GM21723 (cell line): Measurements from ENCODE around the gene PRSS38.

Experiments
- ATAC-seq: cut with Tn5 transposase; IDR thresholded peaks from one replicate; pipeline ENCODE4 v1.9.1; 2021; ENCODE audit warnings: mild to moderate bottlenecking, moderate library complexity; ENCODE audit not compliant: unreplicated experiment

The PRSS38 gene

DNA sequence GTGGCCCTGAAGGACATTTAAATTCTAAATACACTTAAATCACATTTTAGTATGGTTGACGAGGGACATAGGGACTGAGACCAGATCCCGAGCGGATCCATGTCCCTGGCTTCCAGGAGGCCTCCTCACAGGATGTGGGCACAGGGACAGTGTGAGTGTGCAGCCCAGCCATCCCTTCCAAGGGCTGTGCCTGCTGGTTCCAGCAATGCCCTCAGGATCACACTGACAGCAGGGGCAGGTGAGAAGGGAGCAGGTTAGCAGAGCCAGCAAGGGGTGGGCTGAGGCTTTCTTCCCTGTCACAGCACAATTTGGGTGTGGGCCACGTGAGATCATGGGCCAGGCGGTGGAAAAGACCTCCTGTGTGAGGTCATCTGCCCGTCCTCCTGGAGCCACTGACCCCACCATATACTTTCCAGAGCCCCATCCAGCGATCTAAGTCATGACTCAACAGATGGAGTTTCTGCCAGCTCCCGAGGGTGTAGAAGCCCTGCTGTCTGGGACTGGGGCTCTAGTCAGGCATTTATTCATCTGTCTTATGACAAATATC is 37.0 kb upstream of the PRSS38 start:
- no peak for ATAC-seq

DNA sequence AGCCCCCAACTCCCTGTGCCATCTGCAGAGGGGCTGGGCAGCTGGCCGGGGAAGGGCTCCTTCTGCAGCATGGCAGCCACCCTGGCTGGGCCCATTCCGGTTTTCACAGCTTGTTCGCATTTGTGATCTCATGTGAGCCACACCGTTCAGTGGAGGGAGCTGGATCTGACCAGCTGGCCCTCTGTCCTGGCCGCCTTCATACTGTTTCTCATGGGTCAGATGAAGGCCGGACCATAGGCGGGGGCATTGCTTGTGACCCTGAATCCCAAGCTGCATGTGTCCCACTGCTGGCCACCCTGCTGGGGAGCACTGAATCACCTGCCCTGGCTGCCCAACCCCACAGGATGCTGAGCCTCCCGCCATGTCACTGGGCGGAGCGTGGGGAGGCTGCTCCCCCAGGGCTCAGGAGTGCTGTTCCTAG is 36.4 kb upstream of the PRSS38 start:
- ATAC-seq, result no peak

DNA sequence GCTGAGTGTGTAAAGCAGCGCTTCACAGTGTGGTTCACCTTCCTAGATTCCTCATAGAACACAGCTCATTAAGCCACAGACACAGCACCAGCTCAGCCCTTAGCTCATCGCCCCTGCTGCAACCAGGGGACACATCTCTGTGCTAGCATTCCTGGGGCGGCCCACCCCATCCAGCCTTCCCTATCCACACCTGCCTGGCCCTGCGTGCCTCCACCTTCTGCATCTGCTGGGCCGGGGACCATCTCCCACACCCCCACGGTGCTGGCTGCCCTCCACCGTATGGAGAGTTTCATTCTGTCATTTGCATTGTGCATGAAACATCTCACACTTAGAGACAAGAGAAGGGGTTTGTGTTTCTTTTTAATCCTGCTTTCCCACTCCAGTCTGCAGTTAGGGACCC is 35.8 kb upstream of the PRSS38 start:
- ATAC-seq, result no peak

DNA sequence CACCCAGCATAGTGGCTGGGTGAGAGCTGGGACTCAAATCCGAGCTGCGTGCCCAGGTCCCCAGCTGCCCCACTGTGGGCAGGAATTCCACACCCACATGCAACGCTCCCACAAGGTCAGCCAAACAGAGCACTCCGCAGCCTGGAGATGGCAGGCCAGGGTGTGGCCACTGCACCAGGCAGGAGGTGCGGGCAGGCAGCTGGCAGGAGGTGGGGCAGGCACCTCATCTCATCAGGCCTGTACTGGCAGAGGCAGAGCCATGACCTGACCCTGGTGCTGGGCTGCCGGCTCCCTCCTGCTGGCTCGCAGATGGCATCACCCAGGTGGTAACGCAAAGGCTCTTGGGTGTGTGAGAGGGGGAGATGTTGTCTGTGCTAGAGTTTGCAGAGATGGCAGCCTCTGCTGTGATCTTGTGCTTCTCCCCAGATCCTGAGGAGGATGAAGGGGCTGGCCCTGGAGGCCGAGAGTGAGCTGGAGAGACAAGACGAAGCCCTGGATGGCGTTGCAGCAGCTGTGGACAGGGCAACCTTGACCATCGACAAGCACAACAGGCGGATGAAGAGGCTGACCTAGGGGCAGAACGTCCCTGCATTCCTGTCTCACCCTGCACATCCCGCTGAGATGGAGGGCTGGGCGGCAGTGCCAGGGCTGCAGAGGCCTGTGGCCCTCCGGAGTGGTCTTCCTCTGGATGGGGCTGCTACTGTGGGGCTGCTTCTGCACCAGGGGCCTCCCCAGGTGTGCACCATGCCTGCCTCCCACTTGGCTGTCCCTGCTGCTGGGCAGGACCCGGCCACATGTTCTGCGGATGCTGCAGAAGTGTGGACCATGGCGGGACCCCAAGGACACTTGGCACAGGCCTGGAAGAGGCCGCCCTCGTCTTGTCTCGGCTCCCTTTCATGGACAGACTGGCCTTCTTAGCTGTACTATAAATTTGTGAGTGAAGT is 35.1 kb upstream of the PRSS38 start:
- no peak for ATAC-seq

DNA sequence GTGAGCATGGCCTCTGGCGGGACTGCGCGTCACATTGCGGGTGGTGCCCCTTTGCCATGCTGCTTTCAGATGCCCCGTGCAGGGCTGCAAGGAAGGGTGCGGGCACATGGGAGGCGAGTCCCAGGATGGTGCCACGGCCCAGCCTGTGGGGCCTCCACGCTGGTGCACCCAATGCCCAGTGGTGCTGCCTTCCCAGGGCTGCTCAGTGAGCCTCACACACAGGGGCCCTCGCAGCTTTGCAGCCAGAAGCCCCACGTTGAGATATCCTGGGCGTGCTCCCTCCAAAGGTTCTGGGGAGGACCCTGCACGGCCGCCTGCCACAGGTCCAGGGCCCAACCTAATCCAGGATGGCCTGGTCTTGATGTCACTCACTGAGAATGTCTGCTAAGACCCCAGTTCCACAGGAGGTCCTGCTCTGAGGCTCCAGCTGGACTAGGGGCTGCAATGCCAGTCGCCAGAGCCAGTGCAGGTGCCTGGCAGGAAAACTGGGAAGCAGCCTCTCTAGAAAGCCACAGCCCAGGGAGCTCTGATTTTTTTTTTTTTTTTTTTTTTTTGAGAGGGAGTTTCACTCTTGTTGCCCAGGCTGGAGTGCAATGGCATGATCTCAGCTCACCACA is 34.1 kb upstream of the PRSS38 start:
- no peak for ATAC-seq

GRCh38 chr1:227782226-227782625 is 33.2 kb upstream of the PRSS38 start:
- no peak for ATAC-seq

DNA sequence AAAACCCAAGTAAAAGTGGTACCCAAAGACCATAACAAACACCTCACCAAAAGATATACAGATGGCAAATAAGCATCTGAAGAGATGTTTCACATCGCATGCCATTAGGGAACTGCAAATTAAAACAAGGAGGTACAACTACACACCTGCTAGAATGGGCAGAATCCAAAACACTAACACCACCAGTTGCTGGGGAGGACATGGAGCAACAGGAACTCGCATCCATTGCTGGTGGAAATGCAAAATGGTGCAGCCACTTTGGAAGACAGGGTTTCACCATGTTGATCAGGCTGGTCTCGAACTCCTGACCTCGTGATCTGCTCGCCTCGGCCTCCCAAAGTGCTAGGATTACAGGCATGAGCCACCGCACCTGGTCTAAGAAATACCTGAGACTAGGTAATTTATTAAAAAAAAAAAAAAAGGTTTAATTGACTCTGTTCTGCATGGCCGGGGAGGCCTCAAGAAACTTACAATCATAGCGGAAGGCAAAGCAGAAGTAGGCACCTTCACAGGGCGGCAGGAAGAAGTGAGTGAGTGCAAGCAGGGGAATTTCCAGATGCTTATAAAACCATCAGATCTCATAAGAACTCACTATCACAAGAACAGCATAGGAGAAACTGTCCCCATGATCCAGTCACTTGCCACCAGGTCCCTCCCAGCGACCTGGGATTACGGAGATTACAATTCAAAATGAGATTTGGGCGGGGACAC is 30.2 kb upstream of the PRSS38 start:
- ATAC-seq, result no peak

DNA sequence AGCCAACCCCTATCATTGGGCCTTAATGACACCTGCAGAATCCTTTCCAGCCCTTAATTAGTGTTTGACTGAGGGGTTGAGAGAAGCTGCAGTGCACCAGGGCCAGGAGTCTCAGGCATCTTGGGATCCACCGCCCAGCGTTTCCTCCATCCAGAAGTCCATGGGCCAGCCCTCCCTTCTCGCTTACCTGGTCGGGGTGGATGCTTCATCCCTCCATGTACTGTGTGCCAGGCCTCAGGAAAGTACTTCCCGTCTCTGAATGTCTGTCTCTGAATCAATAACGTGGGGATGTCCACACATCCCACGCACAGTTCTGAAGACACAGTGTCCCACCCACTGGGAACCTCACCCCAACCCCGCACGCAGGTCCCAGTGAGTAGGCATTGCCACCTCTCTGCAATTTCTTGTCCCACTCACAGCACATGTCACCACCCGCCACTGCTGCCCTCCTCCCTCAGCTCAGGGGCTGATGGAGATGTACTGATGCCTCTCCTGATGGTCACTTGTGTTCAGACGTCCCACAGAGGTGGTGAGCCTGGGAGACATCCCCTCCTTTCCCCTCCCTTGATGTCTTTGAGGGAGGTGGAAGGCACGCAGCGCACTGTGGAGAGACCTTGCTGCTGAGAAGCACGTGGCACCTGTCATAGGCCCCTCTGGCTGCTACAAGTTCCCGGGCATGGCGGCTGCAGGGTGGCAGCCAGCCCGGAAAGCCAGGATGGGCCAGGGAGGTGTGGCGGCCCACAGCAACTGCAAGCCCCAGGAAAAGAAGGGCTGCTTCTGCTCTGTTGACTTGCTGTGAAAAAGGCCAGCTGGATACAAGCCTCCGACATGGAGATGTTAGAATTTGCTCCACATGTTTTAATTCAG is 29.4 kb upstream of the PRSS38 start:
- no peak for ATAC-seq

DNA sequence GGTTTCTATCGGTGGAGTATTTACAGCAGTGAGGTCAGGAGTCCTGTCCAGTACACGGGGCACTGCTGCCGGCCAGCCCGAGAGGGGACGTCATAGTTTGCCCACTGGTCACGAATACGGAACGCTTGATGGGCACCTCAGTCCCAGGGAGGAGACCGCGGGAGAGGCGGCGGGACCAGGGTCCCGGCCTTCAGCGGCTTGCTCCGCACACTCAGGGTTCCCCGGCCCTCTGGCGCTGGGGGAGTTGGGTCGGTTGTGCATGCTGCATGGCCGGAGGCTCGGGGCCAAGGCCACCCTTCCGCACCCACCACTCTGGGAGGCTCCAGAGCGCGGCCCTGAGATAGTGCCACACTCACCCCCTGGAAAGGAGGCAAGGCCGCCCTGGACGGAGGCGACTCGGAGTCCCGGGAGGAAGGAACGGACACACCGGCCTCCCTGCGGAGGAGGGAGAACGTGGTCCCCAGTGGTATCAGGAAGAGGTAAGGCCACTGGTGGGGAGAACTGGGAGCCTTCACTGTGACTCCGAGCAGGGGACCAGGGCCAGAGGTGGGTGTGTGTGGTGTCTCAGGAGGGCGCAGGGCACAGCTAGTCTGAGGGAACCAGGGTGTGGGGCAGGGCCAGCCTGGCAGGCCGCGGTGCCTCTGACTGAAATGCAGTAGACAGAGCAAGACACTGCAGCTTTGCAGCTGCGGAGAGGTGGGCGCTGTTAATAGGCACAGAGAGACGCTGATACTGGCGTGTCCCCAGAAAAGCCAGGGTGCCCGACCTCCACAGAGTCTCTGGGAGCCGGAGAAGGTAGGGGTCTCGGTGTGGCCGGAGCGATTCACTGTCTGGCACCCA is 28.6 kb upstream of the PRSS38 start:
- no peak for ATAC-seq

DNA sequence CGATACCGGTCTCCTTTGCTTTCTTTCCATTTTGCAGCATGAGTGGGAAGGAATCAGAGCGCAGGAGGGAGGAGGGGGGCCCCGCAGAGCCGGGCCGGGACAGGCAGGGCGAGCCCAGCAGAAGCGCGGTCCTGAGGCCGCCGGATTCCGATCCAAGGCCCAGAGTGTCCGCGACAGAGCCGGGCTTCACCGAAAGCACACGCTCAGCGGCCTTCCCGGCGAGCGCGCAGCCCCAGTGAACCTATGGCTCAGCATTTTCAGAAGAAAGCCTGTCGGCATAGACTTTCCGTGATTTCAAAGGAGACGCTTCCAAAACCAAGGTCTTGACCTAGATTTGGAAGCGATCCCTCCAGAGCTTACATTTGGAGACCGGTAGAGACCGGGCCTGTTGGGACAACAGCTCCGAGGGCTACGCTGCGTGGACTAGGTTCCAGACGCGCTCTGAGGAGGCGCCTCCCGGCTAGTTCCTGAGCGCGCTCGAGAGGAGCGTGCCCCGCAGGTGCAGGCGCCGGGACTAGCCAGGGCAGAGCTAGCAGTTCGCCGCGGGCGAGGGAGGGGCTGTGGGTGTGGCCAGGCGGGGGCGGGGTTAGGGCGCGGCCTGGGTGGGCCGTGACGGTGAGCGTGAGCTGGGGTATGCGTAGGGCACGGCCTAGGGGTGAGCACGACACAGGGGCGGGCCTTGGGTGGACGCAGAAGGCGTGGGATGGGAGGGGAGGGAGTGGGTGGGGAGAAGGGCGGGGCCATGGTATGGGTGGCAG is 27.8 kb upstream of the PRSS38 start:
- peak; percentile 90 for ATAC-seq

DNA sequence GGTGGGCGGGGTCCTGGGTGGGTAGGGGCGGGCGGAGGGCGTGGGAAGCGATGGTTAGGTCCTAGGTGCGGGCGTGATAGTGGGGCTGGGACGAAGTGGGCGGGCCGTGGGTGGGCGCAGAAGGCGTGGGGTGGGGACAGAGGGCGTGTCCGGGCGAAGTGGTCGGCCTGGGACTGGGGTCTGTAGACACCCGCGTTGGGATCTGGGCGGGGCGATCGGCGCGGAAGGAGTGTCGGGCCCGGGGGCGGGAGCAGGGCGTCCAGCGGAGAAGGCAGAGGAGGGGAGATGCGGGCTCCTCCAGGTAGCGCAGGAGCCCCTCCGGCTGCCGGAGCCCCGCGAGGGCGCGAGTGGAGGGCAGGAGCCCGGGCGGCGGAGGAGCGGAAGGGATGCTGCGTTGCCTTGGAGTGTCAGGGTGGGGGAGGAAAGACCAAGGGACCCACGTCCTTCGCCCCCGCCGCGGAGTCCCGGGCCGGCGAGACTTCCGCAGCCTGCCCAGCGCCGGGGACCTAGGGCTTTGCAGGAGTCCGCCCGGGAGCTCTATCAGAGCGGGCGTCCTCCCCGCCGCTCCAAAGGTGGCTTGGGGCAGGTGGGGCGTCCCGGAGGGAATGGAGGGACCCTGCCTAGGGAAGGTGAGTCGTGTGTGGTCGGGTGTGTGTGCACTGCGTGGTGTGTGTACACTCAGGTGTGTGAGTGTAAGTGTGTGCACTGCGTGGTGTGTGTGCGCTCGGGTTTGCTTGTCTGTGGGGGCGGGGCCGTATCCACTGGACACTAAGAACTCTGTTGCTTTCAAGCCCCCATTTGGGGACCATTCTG is 27.0 kb upstream of the PRSS38 start:
- ATAC-seq, result peak; percentile 74

DNA sequence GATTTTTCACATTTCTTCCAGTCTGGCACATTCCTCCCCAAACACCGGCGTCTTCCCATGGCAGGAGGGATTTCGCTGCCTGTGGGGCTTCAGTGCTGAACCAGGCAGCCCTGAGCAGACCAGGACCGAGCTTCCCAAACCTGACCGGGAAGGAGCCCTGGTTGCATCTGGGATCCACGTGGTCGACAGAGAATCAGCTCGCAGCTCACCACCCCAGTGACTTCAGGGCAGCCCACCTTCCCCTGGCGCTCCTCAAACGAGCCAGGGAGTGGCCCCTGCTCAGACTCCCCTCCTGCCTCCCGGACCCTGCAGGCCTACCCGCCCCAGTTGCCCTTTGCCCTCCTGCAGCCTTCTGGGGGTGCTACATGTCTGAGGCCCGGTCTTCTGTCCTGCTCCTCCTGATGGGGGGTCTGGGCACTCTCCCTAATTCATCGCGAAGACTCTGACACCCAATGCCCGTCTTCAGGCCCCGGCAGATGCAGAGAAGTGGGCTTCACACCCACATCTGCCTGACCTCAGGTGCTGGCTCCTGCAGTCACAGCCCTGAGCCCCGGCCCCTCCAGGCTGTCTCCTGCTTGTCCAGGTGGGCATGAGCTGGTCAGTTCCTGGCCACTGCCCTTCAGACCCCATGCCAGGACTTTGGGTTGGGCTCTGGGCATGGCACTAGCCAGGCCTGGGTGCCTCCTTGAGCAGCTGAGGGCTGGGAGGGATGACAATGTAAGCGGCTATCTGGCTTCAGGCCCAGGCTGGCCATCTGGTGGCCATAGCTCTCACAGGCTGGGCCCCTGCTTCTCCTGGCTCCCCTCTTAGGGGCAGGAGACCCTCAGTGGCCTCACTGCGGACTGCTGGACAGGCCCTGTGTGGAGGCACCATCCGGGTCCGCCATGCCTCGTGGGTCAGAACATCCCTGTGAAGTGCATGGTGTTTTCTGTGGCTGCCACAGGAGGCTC is 26.1 kb upstream of the PRSS38 start:
- no peak for ATAC-seq

GRCh38 chr1:227790034-227790400 is 25.5 kb upstream of the PRSS38 start:
- ATAC-seq, result no peak

GRCh38 chr1:227790868-227791267 is 24.6 kb upstream of the PRSS38 start:
- ATAC-seq, result no peak

DNA sequence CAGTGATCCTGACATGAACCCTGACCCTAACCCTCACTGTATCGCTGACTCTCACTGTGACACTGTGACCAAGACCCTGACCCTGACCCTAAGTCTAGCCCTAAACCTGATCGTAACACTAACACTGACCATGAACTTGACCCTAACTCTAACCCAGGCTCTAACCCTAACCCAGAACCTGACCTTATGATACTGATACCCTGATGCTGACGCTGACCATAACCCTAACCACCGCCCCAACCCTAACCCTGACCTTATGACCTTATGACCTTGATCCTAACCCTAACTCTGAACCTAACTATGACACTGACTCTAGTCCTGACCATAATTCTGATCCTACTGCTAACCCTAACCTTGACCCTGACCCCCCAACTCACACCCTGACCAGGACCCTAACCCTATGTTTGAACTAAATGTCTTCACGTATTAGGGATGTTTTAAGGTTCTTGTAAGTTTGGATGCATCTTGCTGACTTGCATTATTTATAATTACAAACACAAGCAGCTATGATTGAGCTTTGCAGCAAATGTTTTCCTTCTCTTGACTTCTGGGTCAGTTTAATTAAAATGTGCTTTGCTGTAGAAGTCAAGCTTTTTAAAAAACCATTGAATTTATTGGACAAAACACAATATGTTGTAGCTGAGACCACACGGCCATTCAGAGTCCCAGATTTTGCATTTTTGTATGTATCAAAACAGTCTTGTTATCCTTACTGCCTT is 23.9 kb upstream of the PRSS38 start:
- ATAC-seq, result no peak
